ENCODE results near the gene TMED1.
"Not testable (repeated sequence)": the region's sequence is repeated elsewhere in the genome, so short reads cannot be mapped to it uniquely, and the experiment has no call there.

TMED1 gene

GRCh38 chr19:10862561-10863106 is 26.6 kb upstream of the TMED1 start:
- DNase-seq (ENCODE audit: low spot score): no peak

GRCh38 chr19:10861103-10861651 is 25.2 kb upstream of the TMED1 start:
- DNase-seq (ENCODE audit: low spot score): peak; percentile 43

GRCh38 chr19:10858204-10858828 is 22.3 kb upstream of the TMED1 start:
- peak; percentile 20 for DNase-seq (ENCODE audit: low spot score)

GRCh38 chr19:10856899-10857298 is 20.9 kb upstream of the TMED1 start:
- DNase-seq (ENCODE audit: low spot score): not testable (repeated sequence)

- peak; percentile 35 for DNase-seq (ENCODE audit: low spot score)
Measured at GRCh38 chr19:10855879-10856522, 20.0 kb upstream of the TMED1 start.

GRCh38 chr19:10854350-10855089 is 18.5 kb upstream of the TMED1 start:
- DNase-seq (ENCODE audit: low spot score): no peak

GRCh38 chr19:10852941-10853340 is 16.9 kb upstream of the TMED1 start:
- no peak for DNase-seq (ENCODE audit: low spot score)

- DNase-seq (ENCODE audit: low spot score): no peak
Measured at GRCh38 chr19:10852098-10852800, 16.2 kb upstream of the TMED1 start.

GRCh38 chr19:10850631-10851030 is 14.6 kb upstream of the TMED1 start:
- no peak for DNase-seq (ENCODE audit: low spot score)

GRCh38 chr19:10848230-10848856 is 12.3 kb upstream of the TMED1 start, which contains the start of gene C19orf38:
Gene C19orf38, plus strand, starts transcription at chr19:10848415. Its CDS starts 94 bp downstream, at chr19:10848509.
- no peak for DNase-seq (ENCODE audit: low spot score)

- DNase-seq (ENCODE audit: low spot score): no peak
Measured at GRCh38 chr19:10846500-10847202, 10.6 kb upstream of the TMED1 start.

- no peak for DNase-seq (ENCODE audit: low spot score)
Measured at GRCh38 chr19:10842788-10843187, 6.8 kb upstream of the TMED1 start.

- DNase-seq (ENCODE audit: low spot score): no peak
Measured at GRCh38 chr19:10839114-10840050, 3.4 kb upstream of the TMED1 start.

- no peak for DNase-seq (ENCODE audit: low spot score)
Measured at GRCh38 chr19:10838377-10838776, 2.4 kb upstream of the TMED1 start.

- not testable (repeated sequence) for DNase-seq (ENCODE audit: low spot score)
Measured at GRCh38 chr19:10837649-10838048, 1.6 kb upstream of the TMED1 start.

- DNase-seq (ENCODE audit: low spot score): peak; percentile 86
Measured at GRCh38 chr19:10836479-10837330, 693 bp upstream of the TMED1 start.

- no peak for DNase-seq (ENCODE audit: low spot score)
Measured at GRCh38 chr19:10835089-10835753, 791 bp downstream of the TMED1 start.

GRCh38 chr19:10832939-10833296 is 3.1 kb downstream of the TMED1 start:
- DNase-seq (ENCODE audit: low spot score): no peak
